ENCODE data around the gene COL27A1.

Gene COL27A1

DNA sequence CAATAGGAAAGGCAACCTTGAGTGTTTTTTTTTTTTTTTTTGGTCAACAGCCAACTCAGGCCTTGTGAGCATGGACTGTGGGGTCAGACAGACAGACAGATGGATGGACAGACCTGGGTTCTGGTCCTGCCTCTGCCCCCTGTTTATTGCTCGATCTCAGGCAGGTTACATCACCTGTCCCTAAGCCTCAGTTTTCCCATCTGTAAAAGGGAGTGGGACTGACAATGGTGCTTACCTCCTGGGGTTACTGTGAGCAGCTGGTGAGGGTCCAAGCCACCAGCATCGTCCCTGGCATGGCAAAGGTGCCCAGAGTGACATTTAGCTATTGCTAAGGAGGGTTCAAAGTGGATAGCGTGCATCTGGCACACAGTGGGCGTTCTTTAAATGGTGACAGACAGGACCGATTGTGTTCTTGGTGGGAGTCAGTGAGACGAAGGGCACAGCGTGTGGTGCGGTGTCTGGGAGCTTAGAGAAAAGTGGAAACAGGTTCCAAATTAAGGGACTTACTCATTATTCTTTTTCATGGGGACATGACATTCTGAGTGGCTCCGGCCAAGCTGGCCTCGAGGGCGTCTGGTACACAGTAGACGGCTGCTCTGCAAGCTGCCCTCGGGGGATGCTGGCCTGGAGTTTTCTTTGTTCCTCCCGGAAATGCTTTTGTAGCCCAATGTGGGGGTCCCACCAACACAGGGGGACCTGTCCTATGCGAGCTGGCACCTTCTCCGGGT is 72.1 kb downstream of the COL27A1 start:
- DNase-seq (ENCODE audit: low read depth in 3 of 3): no peak

DNA sequence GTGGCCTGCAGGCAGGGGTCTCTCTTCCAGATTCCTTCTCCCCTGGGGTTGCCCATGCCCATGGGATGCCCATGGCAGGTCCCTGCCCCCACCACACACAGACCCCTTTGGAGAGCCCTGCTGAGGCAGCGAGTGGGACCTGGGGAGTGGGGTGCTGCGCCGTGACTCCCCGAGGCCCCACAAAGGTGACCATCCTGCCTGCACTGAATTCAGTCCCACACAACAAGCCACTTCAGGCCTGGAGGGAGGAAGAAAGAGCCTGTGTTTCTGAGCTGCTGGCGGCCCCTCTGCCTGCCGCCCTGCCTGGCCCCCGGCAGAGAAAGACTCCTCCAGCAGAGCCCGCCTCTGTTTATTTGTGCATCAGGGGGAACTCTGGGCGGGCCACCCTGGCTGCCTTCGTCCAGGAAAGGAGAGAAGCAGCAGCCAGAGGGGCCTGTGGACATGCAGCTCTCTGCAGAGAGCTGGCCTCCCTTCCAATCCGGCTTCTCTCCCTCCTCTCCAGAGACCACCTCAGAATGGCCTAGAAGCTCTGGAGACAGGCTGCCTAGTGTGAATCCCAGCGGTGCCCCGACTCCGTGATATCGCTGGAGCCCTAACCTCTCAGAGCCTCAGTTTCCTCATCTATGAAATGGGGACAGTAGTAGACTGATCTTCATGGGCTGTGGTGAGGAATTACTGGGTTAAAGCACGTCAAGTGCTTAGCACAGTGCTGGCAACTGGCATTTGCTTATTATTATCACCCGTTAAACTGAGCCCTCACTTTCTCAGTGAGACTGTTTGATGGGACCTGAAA is 72.9 kb downstream of the COL27A1 start:
- no peak for DNase-seq (ENCODE audit: low read depth in 3 of 3)

- DNase-seq (ENCODE audit: low read depth in 3 of 3): no peak
Measured at GRCh38 chr9:114229295-114229694, 74.0 kb downstream of the COL27A1 start.

DNA sequence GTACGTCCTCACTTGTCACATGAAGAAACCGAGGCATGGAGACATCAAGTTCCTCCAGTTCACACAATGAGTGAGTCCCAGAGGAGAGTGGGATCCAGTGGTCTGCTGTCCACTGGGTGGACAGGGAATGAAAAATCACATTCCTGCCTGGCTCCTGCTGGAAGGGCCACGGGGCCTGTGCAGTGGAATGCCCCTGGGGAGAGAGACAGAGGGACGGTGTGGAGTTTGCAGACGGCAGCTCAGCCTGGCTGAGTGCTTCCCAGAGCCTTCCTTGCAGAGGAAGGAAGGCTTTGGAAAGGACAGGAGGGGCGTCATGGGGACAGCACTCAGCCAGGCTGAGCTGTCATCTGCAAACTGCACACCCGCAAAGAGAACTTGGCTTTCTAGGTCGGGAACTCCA is 74.7 kb downstream of the COL27A1 start:
- DNase-seq (ENCODE audit: low read depth in 3 of 3): no peak

DNA sequence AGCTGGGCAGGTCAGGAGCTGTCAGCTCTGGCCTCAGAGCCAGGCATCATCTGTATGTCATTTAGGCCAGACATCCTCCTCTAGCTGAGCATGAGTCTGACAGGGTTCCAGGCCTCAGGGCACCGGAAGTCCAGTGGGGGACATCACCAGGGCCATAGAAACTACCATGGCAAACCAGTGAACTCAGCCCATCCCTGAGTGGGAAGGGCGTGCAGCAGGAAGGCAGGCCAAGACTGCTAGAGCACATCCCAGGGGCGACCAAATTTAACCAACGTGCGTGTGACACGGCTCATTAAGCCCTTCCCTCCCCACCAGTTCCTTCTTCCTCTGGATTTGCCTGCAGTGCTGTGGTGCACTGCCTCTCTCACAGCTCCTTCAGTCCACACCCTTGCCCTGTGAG is 75.9 kb downstream of the COL27A1 start:
- no peak for DNase-seq (ENCODE audit: low read depth in 3 of 3)

- no peak for DNase-seq (ENCODE audit: low read depth in 3 of 3)
Measured at GRCh38 chr9:114231719-114232449, 76.5 kb downstream of the COL27A1 start.

- no peak for DNase-seq (ENCODE audit: low read depth in 3 of 3)
Measured at GRCh38 chr9:114233491-114234185, 78.3 kb downstream of the COL27A1 start.

DNA sequence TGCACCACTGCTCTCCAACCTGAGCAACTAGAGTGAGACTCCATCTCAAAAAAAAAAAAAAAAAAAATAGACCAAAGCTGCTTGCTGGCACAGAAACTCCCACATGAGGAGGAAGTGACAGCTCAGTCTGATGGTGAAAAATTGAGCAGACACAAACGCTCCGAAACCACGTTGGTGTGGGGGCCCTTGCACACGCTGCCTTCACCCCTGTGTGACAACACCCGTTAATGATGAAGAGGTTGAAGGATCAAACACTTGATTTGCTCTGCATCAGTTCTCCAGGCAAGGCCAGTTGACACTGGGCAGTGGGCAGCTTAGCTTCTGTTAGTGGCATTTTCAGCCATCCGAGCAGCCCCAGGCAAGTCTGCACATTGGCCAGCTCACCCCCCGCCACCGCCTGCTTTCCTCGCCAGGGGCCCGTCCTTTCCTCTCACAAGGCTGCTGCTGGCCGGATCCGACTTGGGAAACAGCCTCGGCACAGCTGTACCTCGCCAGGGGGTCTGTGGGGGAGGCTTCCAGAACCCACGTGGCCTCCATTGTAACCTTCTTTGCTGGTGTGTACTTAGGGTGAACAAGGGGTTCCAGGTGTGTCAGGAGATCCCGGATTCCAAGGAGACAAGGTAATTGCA is 79.8 kb downstream of the COL27A1 start:
- no peak for DNase-seq (ENCODE audit: low read depth in 3 of 3)

DNA sequence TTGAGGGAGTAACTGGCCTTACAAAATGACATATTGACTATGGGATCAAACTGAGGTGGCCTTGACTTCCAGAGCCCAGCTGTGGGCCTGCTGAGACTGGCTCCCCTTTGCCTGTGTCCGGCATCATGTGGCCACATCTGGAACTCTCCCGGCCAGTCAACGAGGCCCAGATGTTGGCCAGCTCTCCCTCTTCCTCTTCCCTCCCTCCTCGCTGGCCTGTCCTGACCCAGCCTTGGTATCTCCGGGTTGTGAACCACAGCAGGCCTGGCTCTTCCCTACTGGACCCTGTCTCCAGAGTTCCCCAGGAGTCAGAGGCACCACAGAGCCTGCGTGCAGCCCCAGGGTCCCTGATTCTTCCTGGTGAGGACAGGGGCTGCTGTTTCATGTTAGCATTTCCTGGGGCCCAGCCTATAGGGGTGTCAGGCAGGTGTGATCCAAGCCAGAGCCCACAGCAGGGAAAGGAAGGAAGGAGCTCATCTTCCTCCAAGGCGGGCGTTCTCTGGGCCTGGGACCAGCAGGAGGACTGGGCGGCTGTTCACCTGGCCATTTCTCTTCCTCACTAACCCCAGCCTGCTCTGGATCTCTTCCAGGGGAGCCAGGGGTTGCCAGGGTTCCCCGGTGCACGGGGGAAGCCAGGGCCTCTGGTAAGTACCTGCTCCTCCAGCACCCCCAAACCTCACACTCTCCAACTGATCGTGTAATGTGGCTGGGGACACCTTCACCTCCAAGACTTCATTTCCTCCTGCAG is 81.2 kb downstream of the COL27A1 start:
- DNase-seq (ENCODE audit: low read depth in 3 of 3): no peak

- DNase-seq (ENCODE audit: low read depth in 3 of 3): no peak
Measured at GRCh38 chr9:114237247-114237646, 81.9 kb downstream of the COL27A1 start.

DNA sequence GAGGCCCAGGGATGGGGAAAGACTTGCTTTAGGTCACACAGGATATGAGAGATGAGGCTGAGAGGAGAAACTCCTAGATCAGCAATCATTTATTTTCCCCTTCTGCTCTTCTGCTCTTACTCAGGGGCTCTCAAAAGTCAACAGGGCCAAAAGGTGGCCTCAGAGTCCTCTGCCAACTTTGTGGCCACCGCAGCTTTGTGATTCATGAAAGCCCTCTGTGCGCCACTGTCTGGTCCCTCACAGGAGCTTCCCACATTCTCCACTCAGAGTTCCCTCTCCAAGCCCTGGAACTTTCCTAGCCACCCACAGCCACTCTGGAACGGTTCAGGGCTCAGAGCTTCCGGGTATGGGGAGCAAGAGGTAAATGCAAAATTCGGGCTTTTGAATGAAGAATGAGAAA is 82.4 kb downstream of the COL27A1 start:
- no peak for DNase-seq (ENCODE audit: low read depth in 3 of 3)

- no peak for DNase-seq (ENCODE audit: low read depth in 3 of 3)
Measured at GRCh38 chr9:114238472-114238871, 83.1 kb downstream of the COL27A1 start.

- DNase-seq (ENCODE audit: low read depth in 3 of 3): no peak
Measured at GRCh38 chr9:114238891-114239875, 83.8 kb downstream of the COL27A1 start.

GRCh38 chr9:114240216-114240615 is 84.9 kb downstream of the COL27A1 start:
- DNase-seq (ENCODE audit: low read depth in 3 of 3): no peak

DNA sequence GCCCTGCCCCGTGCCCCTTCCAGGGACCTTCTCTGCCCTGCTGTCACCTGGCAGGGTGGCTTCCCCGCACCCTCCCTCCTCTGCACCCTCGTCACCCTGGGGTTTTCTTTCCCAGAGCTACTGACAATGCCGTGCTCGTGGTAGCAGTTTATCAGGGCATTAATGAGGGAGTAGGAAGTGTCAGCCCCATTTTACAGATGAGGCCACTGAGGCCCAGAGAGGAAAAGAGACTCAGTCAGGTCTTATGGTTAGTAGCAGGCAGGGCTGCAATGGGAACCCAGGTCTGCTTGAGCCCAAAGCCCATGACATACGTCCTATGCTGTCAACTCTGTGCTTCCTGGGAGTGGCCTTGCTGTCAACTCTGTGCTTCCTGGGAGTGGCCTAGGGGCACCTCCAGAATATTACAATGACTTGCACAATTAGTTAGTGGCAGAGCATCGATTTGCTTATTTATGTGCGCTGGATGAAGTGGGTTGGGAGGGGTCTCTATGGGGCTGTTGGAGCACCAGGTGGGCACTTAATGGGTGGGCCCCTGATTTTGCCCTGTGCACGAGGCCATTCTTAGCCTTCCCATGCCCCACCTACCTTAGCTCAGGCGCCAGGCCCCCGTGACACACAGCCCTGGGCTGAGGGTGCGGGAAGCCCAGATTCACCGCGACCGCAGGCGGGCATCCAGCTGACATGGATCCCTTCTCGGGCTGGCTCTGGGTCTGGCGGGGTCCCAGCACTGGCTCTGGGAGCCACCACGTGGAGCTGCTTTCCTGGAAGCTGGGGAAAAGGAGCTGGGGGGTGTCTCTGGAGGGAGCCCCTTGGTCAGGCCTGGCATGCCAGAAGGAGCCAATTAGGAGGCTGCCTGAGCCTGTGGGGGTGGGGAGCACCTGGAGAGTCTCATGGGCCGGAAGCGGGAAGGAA is 85.6 kb downstream of the COL27A1 start:
- no peak for DNase-seq (ENCODE audit: low read depth in 3 of 3)

GRCh38 chr9:114242837-114243236 is 87.5 kb downstream of the COL27A1 start:
- no peak for DNase-seq (ENCODE audit: low read depth in 3 of 3)

GRCh38 chr9:114243240-114243639 is 87.9 kb downstream of the COL27A1 start:
- DNase-seq (ENCODE audit: low read depth in 3 of 3): no peak

DNA sequence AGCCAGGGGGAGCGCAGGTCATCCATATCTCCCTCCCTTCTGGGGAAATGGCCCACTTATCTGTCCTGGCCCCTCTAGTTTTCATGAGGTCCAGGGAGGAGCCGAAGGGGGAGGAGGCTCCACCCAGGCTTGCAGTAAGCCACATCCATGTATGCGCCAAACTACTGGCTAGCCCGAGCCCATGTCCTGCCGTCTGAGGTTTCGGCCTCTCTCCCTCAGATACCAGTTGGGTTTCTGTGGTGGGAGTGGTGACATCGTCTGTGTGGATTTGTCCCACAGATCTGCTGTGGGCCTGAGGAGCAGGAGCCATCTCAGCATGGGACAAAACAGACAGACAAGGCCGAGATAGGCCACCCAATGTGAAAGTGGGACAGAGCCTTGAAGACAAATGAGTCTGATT is 89.2 kb downstream of the COL27A1 start:
- DNase-seq (ENCODE audit: low read depth in 3 of 3): no peak

DNA sequence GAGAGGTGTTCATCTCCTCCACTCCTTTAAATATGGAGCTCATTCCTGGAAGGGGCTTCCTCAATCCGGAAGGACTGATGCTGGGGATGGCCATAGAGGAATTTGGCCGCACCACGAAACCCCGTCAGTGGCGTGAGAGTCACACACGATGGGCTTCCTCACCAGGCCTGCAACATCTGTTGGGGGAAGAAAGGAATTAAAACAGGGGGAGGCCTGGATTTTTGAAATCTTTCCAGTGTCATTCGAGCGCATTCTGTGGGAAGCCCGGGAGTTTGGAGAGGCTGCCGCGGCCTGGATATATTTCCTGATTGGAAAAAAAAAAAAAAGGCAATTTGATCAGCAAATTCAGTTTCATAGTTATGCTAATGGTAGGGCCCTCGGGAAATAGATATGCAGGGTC is 91.2 kb downstream of the COL27A1 start:
- DNase-seq (ENCODE audit: low read depth in 3 of 3): no peak
